PC-3 (cell line): ENCODE data around the gene MLLT3. TPM values are rescaled to one million over a fixed set of nuclear protein-coding genes. Genes with fewer than 3 reads are reported as not detected.
A peak's percentile ranks its signal among the peaks of the same experiment; 100 is the strongest.

Source experiments
- ATAC-seq: fragments of 200-7000 bp; cut with Tn5 transposase; 2 replicates; pipeline ENCODE4 v1.9.1; 2020; ENCODE audit warnings: mild to moderate bottlenecking, moderate library complexity
- BruUV-seq: library from RNA; stranded (reverse); fragments of 400-500 nt; replicated peaks from 2 replicates; lab custom pipeline; 2021; lab: Mats Ljungman, UMichigan
- CTCF ChIA-PET: fragments of 300-600 bp; sonication (Branson Sonifier 250); formaldehyde crosslinking; loops from one replicate; lab custom pipeline; 2022; ENCODE audit warnings: antibody characterized with exemption; lab: Charles Lee
- POLR2A ChIA-PET: fragments of 300-600 bp; sonication (Branson Sonifier 250); formaldehyde crosslinking; loops from one replicate; lab custom pipeline; 2022; ENCODE audit warnings: antibody characterized with exemption; ENCODE audit not compliant: unreplicated experiment; lab: Charles Lee
- DNase-seq: peaks from one replicate; pipeline ENCODE4 v3.0.0-alpha.2; 2015
- H2AFZ ChIP-seq: fragments of 300-600 bp; sonication (generic); 2 replicates; pipeline ENCODE4 v1.6.0; 2016; ENCODE audit warnings: antibody characterized with exemption, low read length
- H3F3A ChIP-seq: fragments of 300-600 bp; sonication (generic); one replicate; pipeline ENCODE4 v1.6.0; 2017; ENCODE audit warnings: antibody characterized with exemption, low read length, control low read depth, mild to moderate bottlenecking; ENCODE audit not compliant: unreplicated experiment
- H3K27ac ChIP-seq: fragments of 300-600 bp; sonication (generic); 2 replicates; pipeline ENCODE4 v1.5.1; 2016; ENCODE audit warnings: mild to moderate bottlenecking, low read length
- H3K27me3 ChIP-seq: fragments of 300-600 bp; sonication (generic); 2 replicates; pipeline ENCODE4 v1.6.1; 2016; ENCODE audit warnings: low read length, mixed read lengths
- H3K36me3 ChIP-seq: fragments of 300-600 bp; sonication (generic); 2 replicates; pipeline ENCODE4 v1.6.1; 2016; ENCODE audit warnings: low read depth, mixed run types, low read length, mixed read lengths
- H3K4me1 ChIP-seq: fragments of 300-600 bp; sonication (generic); 2 replicates; pipeline ENCODE4 v1.5.1; 2016; ENCODE audit warnings: low read length; ENCODE audit not compliant: insufficient read depth
- H3K4me2 ChIP-seq: fragments of 300-600 bp; sonication (generic); 2 replicates; pipeline ENCODE4 v1.6.0; 2016; ENCODE audit warnings: low read length
- H3K4me3 ChIP-seq: fragments of 300-600 bp; sonication (generic); 2 replicates; pipeline ENCODE4 v1.5.1; 2016; ENCODE audit warnings: mild to moderate bottlenecking, low read length, mixed read lengths
- H3K79me2 ChIP-seq: fragments of 300-600 bp; sonication (generic); 2 replicates; pipeline ENCODE4 v1.6.1; 2017; ENCODE audit warnings: low read length, mixed read lengths
- H3K9ac ChIP-seq: fragments of 300-600 bp; sonication (generic); 2 replicates; pipeline ENCODE4 v1.6.0; 2016; ENCODE audit warnings: mild to moderate bottlenecking, low read length
- H3K9me2 ChIP-seq: fragments of 300-600 bp; sonication (generic); replicated peaks from 2 replicates; pipeline ENCODE4 v1.6.1; 2016; ENCODE audit warnings: mixed run types, low read length, mixed read lengths
- H3K9me3 ChIP-seq: fragments of 300-600 bp; sonication (generic); 2 replicates; pipeline ENCODE4 v1.6.1; 2016; ENCODE audit warnings: low read length, mixed read lengths
- H4K20me1 ChIP-seq: fragments of 300-600 bp; sonication (generic); 2 replicates; pipeline ENCODE4 v1.6.1; 2016; ENCODE audit warnings: low read length, mixed read lengths
- CTCF ChIP-seq: fragments of 300-600 bp; sonication (generic); conservative IDR thresholded peaks from 2 replicates; pipeline ENCODE4 v1.5.1; 2017; ENCODE audit warnings: antibody characterized with exemption, low read depth, mild to moderate bottlenecking, low read length
- EZH2 ChIP-seq: fragments of 300-600 bp; sonication (generic); IDR thresholded peaks from one replicate; pipeline ENCODE4 v1.6.1; 2017; ENCODE audit warnings: antibody characterized with exemption, mild to moderate bottlenecking, low read length; ENCODE audit not compliant: unreplicated experiment
- EZH2phosphoT487 ChIP-seq: fragments of 300-600 bp; sonication (generic); IDR thresholded peaks from 2 replicates; pipeline ENCODE4 v1.6.1; 2018; ENCODE audit warnings: mild to moderate bottlenecking, antibody characterized with exemption, low read length, borderline replicate concordance
- intact Hi-C: fragments of 100-400 bp; cut with micrococcal nuclease; formaldehyde crosslinking; loops from 2 replicates; pipeline ENCODE4 v1.9.0; 2023
- total RNA-seq: library from RNA; depleted of rRNA; stranded (reverse); fragments of >200 nt; gene quantifications from 2 replicates; pipeline ENCODE4 v1.2.3, GENCODE V29; 2014

Gene MLLT3
- total RNA-seq, 1 experiment from 2014 or later = 7.1 TPM

- Histone ChIP-seq H3K4me3 (no peak overlapping the region), H2AFZ (no peak overlapping the region), H3K9ac (no peak overlapping the region), H3K9me3 (no peaks in the 10 kb centered on the region), H4K20me1 (no peaks in the 10 kb centered on the region), H3F3A (no peaks in the 10 kb centered on the region), H3K27me3 (no peaks in the 10 kb centered on the region), H3K79me2 (no peaks in the 10 kb centered on the region), H3K4me1 (peaks cover 21% of the 10 kb centered on the region), H3K4me2 (no peak overlapping the region), H3K36me3 (no peaks in the 10 kb centered on the region), H3K27ac (no peak overlapping the region), H3K9me2 (no peaks in the 10 kb centered on the region)
- BruUV-seq = no TSS peak
- peak; percentile 29 for DNase-seq
- intact Hi-C loops = loop anchor here (5.0 to 10.0 kb wide), 4 partner anchors 197 to 750 kb away; no protein-coding TSS in a partner anchor
- no peak for TF ChIP-seq EZH2phosphoT487
- ChIA-PET POLR2A (no interaction called here), CTCF (interaction anchor here (1.0 kb wide), 1 partner anchor 586 kb away, joined by 3 read pairs; no protein-coding TSS in a partner anchor)
- ATAC-seq = no peak
Measured at GRCh38 chr9:20355022-20355421, 267.3 kb downstream of the MLLT3 start.

- intact Hi-C loops = loop anchor here (10.0 kb wide), 2 partner anchors 531 to 751 kb away; no protein-coding TSS in a partner anchor
Measured at GRCh38 chr9:20353931-20354652, 268.2 kb downstream of the MLLT3 start.

GRCh38 chr9:20353524-20353923 is 268.8 kb downstream of the MLLT3 start:
- no peaks in the 10 kb centered on the region for H4K20me1 ChIP-seq
- no peak overlapping the region for H3K4me3 ChIP-seq
- no TSS peak for BruUV-seq
- H3F3A ChIP-seq = no peaks in the 10 kb centered on the region
- H3K27me3 ChIP-seq = no peaks in the 10 kb centered on the region
- DNase-seq (no peak), ATAC-seq (no peak)
- H3K9ac ChIP-seq = no peak overlapping the region
- H3K36me3 ChIP-seq = no peaks in the 10 kb centered on the region
- H3K9me2 ChIP-seq = no peaks in the 10 kb centered on the region
- H3K27ac ChIP-seq = no peak overlapping the region
- no peak for TF ChIP-seq EZH2
- TF ChIP-seq CTCF = no peak
- TF ChIP-seq EZH2phosphoT487 = no peak
- peaks cover 19% of the 10 kb centered on the region for H3K4me1 ChIP-seq
- intact Hi-C loops = loop anchor here (10.0 kb wide), 2 partner anchors 531 to 751 kb away; no protein-coding TSS in a partner anchor
- H3K4me2 ChIP-seq = no peak overlapping the region
- CTCF ChIA-PET = no interaction called here
- H3K79me2 ChIP-seq = no peaks in the 10 kb centered on the region
- no peak overlapping the region for H2AFZ ChIP-seq
- POLR2A ChIA-PET = no interaction called here
- H3K9me3 ChIP-seq = no peaks in the 10 kb centered on the region

More at GRCh38 chr9:20353931-20354652, 268.2 kb downstream of the MLLT3 start:
- H4K20me1 ChIP-seq = no peaks in the 10 kb centered on the region
- H3F3A ChIP-seq = no peaks in the 10 kb centered on the region
- H3K36me3 ChIP-seq = no peaks in the 10 kb centered on the region
- ATAC-seq (no peak), DNase-seq (no peak)
- H3K9ac ChIP-seq = no peak overlapping the region
- H3K79me2 ChIP-seq = no peaks in the 10 kb centered on the region
- H3K9me2 ChIP-seq = no peaks in the 10 kb centered on the region
- no peaks in the 10 kb centered on the region for H3K9me3 ChIP-seq
- CTCF ChIA-PET = no interaction called here
- no peaks in the 10 kb centered on the region for H3K27me3 ChIP-seq
- H3K4me1 ChIP-seq = peaks cover 21% of the 10 kb centered on the region
- POLR2A ChIA-PET = no interaction called here
- TF ChIP-seq CTCF = no peak
- no peak for TF ChIP-seq EZH2
- TF ChIP-seq EZH2phosphoT487 = no peak
- H3K4me2 ChIP-seq = no peak overlapping the region
- no TSS peak for BruUV-seq
- no peak overlapping the region for H3K27ac ChIP-seq
- no peak overlapping the region for H2AFZ ChIP-seq
- no peak overlapping the region for H3K4me3 ChIP-seq
